HepG2 (cell line): ENCODE data around the gene ENPP7. TPM values are rescaled to one million over a fixed set of nuclear protein-coding genes. Genes with fewer than 3 reads are reported as not detected.

ENCODE experiments used
- BCL3 ChIP-seq: sonication (generic); formaldehyde crosslinking; IDR thresholded peaks from 2 replicates; pipeline ENCODE4 v1.5.1; 2020; ENCODE audit warnings: mild to moderate bottlenecking, missing genetic modification reagents, moderate library complexity
- CEBPG ChIP-seq: IDR thresholded peaks from 2 replicates; pipeline ENCODE4 v1.6.1; 2016
- CEBPZ ChIP-seq: IDR thresholded peaks from 2 replicates; pipeline ENCODE4 v1.6.1; 2012; ENCODE audit warnings: low read length, improper control_type of control experiment
- DMAP1 ChIP-seq: IDR thresholded peaks from 2 replicates; pipeline ENCODE4 v1.6.1; 2016
- ETV5 ChIP-seq: IDR thresholded peaks from 2 replicates; pipeline ENCODE4 v1.6.1; 2018; ENCODE audit warnings: missing biosample characterization, missing genetic modification reagents, inconsistent platforms, borderline replicate concordance
- FOSL1 ChIP-seq: sonication (generic); formaldehyde crosslinking; IDR thresholded peaks from 2 replicates; pipeline ENCODE4 v1.9.0; 2021; ENCODE audit warnings: missing genetic modification reagents, borderline replicate concordance
- FOXP1 ChIP-seq, 2 experiments: fragments of 450-650 bp in 1 of 2; IDR thresholded peaks; 2 replicates each; pipeline ENCODE4 v1.6.1; 2017 to 2018; ENCODE audit warnings: antibody characterized with exemption in 1 of 2
- GZF1 ChIP-seq: sonication (generic); formaldehyde crosslinking; IDR thresholded peaks from 2 replicates; pipeline ENCODE4 v1.5.1; 2020; ENCODE audit warnings: mild to moderate bottlenecking, missing genetic modification reagents
- HOXA5 ChIP-seq: sonication (generic); formaldehyde crosslinking; IDR thresholded peaks from 2 replicates; pipeline ENCODE4 v1.4.0; 2020; ENCODE audit warnings: missing genetic modification reagents
- HOXA7 ChIP-seq: sonication (generic); formaldehyde crosslinking; IDR thresholded peaks from 2 replicates; pipeline ENCODE4 v1.8.1; 2022; ENCODE audit warnings: mild to moderate bottlenecking, missing genetic modification reagents, moderate library complexity
- KAT2B ChIP-seq: fragments of 150-350 bp; IDR thresholded peaks from 2 replicates; pipeline ENCODE4 v1.6.1; 2014; ENCODE audit warnings: low read depth, low read length, borderline replicate concordance
- KDM5A ChIP-seq: fragments of 200-600 bp; sonication (generic); IDR thresholded peaks from 2 replicates; pipeline ENCODE4 v1.7.0; 2018; ENCODE audit warnings: antibody characterized with exemption, mild to moderate bottlenecking, low read length, borderline replicate concordance
- NFKB2 ChIP-seq: sonication (generic); formaldehyde crosslinking; IDR thresholded peaks from 2 replicates; pipeline ENCODE4 v1.4.0; 2020; ENCODE audit warnings: missing genetic modification reagents, borderline replicate concordance
- SATB2 ChIP-seq: sonication (generic); formaldehyde crosslinking; IDR thresholded peaks from 2 replicates; pipeline ENCODE4 v1.5.0; 2020; ENCODE audit warnings: missing genetic modification reagents
- SMAD9 ChIP-seq: sonication (generic); formaldehyde crosslinking; IDR thresholded peaks from 2 replicates; pipeline ENCODE4 v1.5.1; 2020; ENCODE audit warnings: mild to moderate bottlenecking, missing genetic modification reagents
- SNAPC5 ChIP-seq: sonication (generic); formaldehyde crosslinking; IDR thresholded peaks from 2 replicates; pipeline ENCODE4 v1.8.1; 2023; ENCODE audit warnings: mild to moderate bottlenecking, missing genetic modification reagents, borderline replicate concordance
- ZFP36L1 ChIP-seq: sonication (generic); formaldehyde crosslinking; IDR thresholded peaks from 2 replicates; pipeline ENCODE4 v1.8.0; 2022; ENCODE audit warnings: mild to moderate bottlenecking, missing genetic modification reagents, moderate library complexity
- ZFP82 ChIP-seq: sonication (generic); formaldehyde crosslinking; IDR thresholded peaks from 2 replicates; pipeline ENCODE4 v1.5.1; 2020; ENCODE audit warnings: mild to moderate bottlenecking, missing genetic modification reagents, borderline replicate concordance
- ZNF30 ChIP-seq: sonication (generic); formaldehyde crosslinking; IDR thresholded peaks from 2 replicates; pipeline ENCODE4 v1.5.0; 2020; ENCODE audit warnings: mild to moderate bottlenecking, missing genetic modification reagents
- ZNF468 ChIP-seq: sonication (generic); formaldehyde crosslinking; IDR thresholded peaks from 2 replicates; pipeline ENCODE4 v1.8.0; 2022; ENCODE audit warnings: mild to moderate bottlenecking, moderate library complexity, missing genetic modification reagents
- ZNF552 ChIP-seq: sonication (generic); formaldehyde crosslinking; IDR thresholded peaks from 2 replicates; pipeline ENCODE4 v1.9.0; 2022; ENCODE audit warnings: missing genetic modification reagents, mild to moderate bottlenecking, borderline replicate concordance
- ZNF788 ChIP-seq: sonication (generic); formaldehyde crosslinking; IDR thresholded peaks from 2 replicates; pipeline ENCODE4 v1.5.0; 2020; ENCODE audit warnings: mild to moderate bottlenecking, missing genetic modification reagents, borderline replicate concordance
- ZSCAN31 ChIP-seq: sonication (generic); formaldehyde crosslinking; IDR thresholded peaks from 2 replicates; pipeline ENCODE4 v1.5.0; 2020; ENCODE audit warnings: low read depth, mild to moderate bottlenecking, missing genetic modification reagents
- polyA plus RNA-seq, 8 experiments: library from polyadenylated mRNA; depleted of rRNA in 3 of 8; stranded (reverse) in 7 of 8; unstranded in 1 of 8; fragments of >200 nt; fragmentation: Illumina TruSeq in 4 of 8; extraction: Trizol in 4 of 8; gene quantifications; 2 replicates each; pipeline versions ENCODE4 v1.2.1 to v1.2.3, GENCODE V29; 2011 to 2016; ENCODE audit warnings: low read depth in 4 of 8, missing spikeins in 1 of 8, mixed read lengths in 1 of 8; ENCODE audit not compliant: insufficient read depth in 1 of 8
- total RNA-seq, 5 experiments: library from RNA; depleted of rRNA; stranded (reverse); fragments of >200 nt; fragmentation: Illumina TruSeq; extraction: Trizol; gene quantifications; 2 replicates each; pipeline ENCODE4 v1.2.3, GENCODE V29; 2016; ENCODE audit warnings: low read depth in 1 of 5

Gene ENPP7
- total and polyA plus RNA-seq, 2 of the 13 experiments (the other 11 are each of a cell fraction or from before 2014, with no cell fraction given): 1.1 to 2.2 TPM

GRCh38 chr17:79732804-79733691 is 2.3 kb downstream of the ENPP7 start (continued):
- TF ChIP-seq CEBPZ (no peak), KDM5A (no peak), GZF1 (CRISPR knock-in tag) (0 out of 2 replicates have a peak, but pooled peaks have one; percentile 78), BCL3 (CRISPR knock-in tag) (peak; percentile 77; the same call in 1 of the 2 replicates), ZFP82 (no peak), ZNF30 (CRISPR knock-in tag) (no peak), FOSL1 (CRISPR knock-in tag) (no peak), FOXP1 (IDR thresholded peaks at IDR 0.05) (no peak), FOXP1 (CRISPR knock-in tag; IDR thresholded peaks at IDR 0.05) (no peak), SMAD9 (no peak), ZSCAN31 (peak; percentile 71; the same call in 1 of the 2 replicates), DMAP1 (CRISPR knock-in tag) (peak; percentile 62; the same call in 1 of the 2 replicates), SATB2 (CRISPR knock-in tag) (no peak), ZNF552 (CRISPR knock-in tag) (no peak), ZNF788 (CRISPR knock-in tag) (peak; percentile 77; the same call in 1 of the 2 replicates), ZNF468 (no peak), HOXA7 (CRISPR knock-in tag) (peak; percentile 53; the same call in 1 of the 2 replicates), CEBPG (CRISPR knock-in tag) (peak; percentile 51; the same call in 1 of the 2 replicates), NFKB2 (CRISPR knock-in tag) (no peak), HOXA5 (CRISPR knock-in tag) (no peak), KAT2B (no peak), SNAPC5 (CRISPR knock-in tag) (no peak), ZFP36L1 (no peak), ETV5 (CRISPR knock-in tag) (peak; percentile 45; the same call in 1 of the 2 replicates)
